ENCODE results near the gene POTEE.
"Not testable (repeated sequence)": the region's sequence is repeated elsewhere in the genome, so short reads cannot be mapped to it uniquely, and the experiment has no call there.

GRCh38 chr2:131196186-131196585 lies 13.2 kb upstream of the POTEE start:
- not testable (repeated sequence) for TF ChIP-seq CTCF, POLR2A (IDR thresholded peaks at IDR 0.05)

Measured in testis (tissue), 2 donors.